Measurements from ENCODE around the gene SPDYE16.
"Not testable (repeated sequence)": the region's sequence is repeated elsewhere in the genome, so short reads cannot be mapped to it uniquely, and the experiment has no call there.

DNA sequence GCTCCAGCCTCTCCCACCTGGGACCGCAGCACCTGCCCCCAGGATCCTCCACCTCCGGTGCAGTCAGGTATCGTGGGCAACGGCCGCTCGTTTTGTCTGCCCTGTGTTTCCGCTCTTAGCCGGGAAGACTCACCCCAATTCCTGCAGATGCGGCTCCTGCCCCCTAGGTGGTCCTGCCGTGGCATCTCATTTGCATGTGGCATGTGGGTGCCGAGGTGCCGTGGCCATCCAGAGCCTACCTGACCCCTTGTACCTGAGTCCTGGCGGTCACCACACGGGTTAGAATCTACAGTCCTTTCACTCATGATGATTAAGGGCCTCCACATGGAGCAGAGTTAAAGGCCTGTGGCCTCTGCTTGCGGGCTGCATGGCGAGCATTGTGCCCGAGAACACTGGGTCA is 60.0 kb downstream of the SPDYE16 start:
- TF ChIP-seq POLR2AphosphoS5 (IDR thresholded peaks at IDR 0.05; ENCODE audit: borderline replicate concordance, low read depth, low read length); EZH2 (IDR thresholded peaks at IDR 0.05); FOXP2 (optimal IDR thresholded peaks at IDR 0.05; ENCODE audit: control extremely low read depth, extremely low read length, insufficient read depth): not testable (repeated sequence)
